ENCODE data around the gene SYCP1. TPM values are rescaled to one million over a fixed set of nuclear protein-coding genes. Genes with fewer than 3 reads are reported as not detected.
"Not testable (repeated sequence)": the region's sequence is repeated elsewhere in the genome, so short reads cannot be mapped to it uniquely, and the experiment has no call there.

Gene SYCP1
- total RNA-seq, 1 experiment from 2014 or later: not detected

DNA sequence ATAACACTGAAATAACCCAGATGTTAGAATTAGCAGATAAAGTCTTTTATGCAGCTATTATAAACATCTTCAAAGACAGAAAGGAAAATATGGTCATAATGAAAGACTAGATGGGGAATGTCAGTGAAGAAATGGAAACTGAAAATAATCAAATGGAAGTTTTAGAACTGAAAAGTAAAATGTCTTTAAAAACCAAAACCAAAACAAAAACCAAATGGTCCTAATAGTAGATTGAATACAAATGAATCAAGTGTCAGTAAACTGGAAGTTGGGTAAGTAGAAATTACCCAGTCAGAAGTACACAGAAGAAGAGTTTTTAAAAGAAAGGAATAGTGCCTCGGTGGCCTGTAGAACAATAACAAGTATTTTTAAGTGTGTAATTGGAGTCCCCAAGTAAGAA lies 72.7 kb downstream of the SYCP1 start:
- no peak for DNase-seq (ENCODE audit: low spot score)
- in situ Hi-C loops (cut with HindIII; ENCODE audit: low sequenced_read_pairs): no loop called here

DNA sequence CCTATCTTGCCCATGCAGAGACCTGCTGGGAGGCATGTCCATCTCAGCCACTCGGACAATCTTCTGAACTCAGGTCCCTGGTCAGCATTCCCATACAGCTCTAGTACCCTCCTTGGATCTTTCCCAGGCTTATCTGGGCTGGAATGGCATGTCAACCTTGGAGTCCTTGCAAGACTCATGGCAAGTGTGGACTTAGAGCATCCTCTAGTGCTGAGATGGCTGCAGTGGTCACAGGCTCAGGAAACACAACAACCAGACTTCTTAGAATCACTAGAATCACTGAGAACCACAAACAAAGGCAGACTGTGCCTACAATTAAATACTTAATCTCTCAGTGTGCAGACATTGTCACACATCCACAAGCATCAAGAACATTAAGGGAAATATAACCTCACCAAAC lies 101.9 kb downstream of the SYCP1 start:
- in situ Hi-C loops (cut with HindIII; ENCODE audit: low sequenced_read_pairs): no loop called here
- DNase-seq (ENCODE audit: low spot score): no peak

DNA sequence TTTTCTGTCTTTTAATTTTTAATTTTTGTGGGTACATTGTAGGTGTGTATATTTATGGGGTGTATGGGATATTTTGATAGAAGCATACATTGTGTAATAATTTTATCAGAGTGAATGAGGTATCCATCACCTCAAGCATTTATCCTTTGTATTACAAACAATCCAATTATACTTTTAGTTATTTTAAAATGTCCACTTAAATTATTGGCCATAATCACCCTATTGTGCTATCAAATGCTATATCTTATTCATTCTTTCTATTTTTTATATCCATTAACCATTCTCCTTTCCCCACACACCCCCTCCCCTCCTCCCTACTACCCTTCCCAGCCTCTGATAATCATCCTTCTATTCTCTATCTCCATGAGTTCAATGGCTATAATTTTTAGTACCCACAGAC lies 104.8 kb downstream of the SYCP1 start:
- in situ Hi-C loops (cut with HindIII; ENCODE audit: low sequenced_read_pairs): no loop called here
- no peak for DNase-seq (ENCODE audit: low spot score)

DNA sequence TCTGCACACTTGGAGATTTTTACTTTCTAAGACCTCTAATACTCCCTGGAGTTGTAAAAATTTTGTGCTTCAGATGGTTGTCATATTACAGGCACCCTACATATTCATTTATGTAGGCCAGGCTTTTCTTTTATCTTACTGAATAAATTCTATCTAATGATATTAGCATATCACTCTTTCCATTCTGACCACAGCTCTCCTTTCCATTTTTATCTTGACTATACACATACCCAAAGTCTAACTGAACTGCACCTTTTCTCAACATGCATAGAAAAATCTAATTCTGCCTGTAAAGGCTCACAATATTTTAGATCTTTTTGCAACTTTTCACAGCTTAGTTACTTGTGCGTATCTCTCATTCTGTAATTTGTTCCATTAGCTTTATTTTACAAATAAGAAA lies 122.2 kb downstream of the SYCP1 start:
- in situ Hi-C loops (cut with HindIII; ENCODE audit: low sequenced_read_pairs): no loop called here
- DNase-seq (ENCODE audit: low spot score): no peak

DNA sequence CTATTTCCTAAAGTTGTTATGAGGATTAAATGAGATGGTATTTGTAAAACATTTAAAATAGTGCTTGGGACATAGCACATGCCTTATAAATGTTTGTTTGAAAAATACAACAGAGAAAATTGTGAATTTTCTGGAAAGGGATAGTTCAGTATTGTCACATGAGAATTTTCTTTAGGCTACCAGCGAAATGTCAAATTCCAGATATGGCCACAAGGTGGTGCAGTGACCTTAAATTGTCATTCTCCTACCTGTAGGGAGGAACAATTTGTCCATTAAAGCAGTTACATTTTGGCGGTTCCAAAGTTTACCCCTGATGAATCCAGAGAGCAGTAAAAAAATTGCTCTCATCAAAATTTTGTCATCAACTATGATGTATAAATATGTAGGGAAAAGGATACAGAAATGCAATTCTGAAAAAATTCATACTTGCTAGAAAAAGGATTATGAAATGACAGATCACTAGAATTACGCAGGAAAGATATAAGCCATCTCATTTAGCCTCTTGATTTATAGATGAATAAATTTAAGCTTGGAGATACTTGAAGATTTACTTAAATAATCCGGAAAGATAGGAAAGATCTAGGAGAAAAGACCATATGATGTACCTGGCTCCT lies 124.7 kb downstream of the SYCP1 start:
- peak; percentile 58 for DNase-seq (ENCODE audit: low spot score)
- in situ Hi-C loops (cut with HindIII; ENCODE audit: low sequenced_read_pairs): no loop called here

DNA sequence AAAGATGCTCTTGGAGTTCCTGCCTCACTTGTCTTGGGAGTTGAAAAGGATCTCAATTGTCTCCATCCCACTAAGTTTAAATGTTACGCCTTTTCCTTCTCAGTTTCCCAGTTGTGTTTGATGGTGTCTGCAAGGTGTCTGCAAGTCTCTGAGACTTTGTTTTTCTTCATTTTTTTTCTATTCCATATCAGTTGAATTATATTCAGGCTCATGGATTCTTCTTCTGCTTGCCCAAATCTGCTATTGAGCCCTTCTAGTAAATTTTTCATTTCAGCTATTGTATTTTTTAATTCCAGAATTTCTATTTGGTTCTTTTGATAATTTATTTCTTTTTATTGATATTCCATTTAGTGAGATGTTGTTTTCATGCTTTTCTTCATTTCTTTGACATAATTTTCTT lies 127.6 kb downstream of the SYCP1 start:
- in situ Hi-C loops (cut with HindIII; ENCODE audit: low sequenced_read_pairs): no loop called here
- no peak for DNase-seq (ENCODE audit: low spot score)

DNA sequence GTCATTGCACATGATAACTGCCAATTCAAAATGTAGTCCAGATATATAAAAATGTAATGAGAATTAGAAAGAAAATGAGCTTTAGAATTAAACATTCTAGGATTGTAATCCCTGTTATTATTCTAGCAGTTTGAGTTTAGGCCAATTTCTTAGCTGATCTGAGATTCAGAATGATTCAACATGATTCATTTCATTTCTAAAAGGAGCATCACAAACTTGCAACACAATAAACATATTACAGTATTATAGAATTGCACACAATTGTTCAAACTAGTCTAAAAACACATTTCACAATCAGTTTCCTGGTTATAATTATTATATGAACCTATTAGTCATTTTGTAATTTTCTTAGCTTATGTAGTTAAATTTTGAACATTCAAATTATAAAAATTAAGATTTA lies 131.6 kb downstream of the SYCP1 start:
- DNase-seq (ENCODE audit: low spot score): no peak
- in situ Hi-C loops (cut with HindIII; ENCODE audit: low sequenced_read_pairs): no loop called here

DNA sequence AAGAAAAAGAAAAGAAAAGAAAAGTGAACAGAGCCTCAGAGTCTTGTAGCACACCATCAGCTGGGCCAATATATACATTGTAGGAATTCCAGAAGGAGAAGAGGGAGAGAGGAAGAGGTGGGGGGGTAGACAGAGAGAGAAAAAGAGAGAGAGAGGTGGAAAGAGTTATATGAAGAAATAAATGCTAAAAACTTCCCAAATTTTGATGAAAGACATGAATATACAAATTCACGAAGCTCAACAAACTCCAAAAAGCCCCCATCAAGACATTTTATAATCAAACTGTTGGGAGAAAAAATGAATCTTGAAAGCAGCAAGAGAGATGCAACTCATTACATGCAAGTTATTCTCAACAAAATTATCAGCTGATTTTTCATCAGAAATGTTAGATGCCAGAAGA lies 133.4 kb downstream of the SYCP1 start:
- DNase-seq (ENCODE audit: low spot score): no peak
- in situ Hi-C loops (cut with HindIII; ENCODE audit: low sequenced_read_pairs): no loop called here

DNA sequence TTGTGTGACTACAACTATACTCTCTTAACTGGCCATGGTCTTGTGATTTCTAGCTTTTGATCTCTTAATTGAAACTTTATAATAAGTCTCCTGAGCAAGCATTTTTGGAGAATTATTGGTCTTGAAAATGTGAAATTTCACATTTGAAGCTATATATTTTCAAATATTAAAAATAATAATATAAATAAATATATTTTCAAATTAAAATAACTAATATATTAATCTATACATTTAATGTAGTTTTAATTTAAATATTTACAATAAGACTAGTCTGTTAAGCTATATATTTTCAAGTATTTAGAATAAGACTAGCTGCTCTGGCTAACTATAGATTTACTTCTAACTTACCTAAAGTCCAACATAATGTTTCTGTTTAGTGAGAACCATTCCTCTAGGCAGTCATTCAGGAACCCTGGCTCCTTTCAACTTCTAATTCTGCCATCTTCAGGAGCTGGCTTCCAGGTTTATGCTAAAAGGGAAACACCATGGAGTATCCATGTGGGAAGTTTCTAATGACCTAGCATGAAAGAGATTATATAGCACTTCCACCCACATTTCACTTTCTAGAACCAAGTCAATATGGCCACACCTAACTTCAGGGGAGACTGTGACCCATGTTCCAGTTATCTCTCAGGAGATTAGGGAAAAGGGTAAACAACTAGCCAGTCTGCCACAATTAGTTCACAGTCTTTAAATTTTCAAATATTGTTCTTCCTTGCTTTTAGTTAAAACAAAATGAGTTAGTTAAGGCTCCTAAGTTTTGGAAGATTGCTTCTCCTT lies 143.0 kb downstream of the SYCP1 start:
- in situ Hi-C loops (cut with HindIII; ENCODE audit: low sequenced_read_pairs): no loop called here
- DNase-seq (ENCODE audit: low spot score): no peak

DNA sequence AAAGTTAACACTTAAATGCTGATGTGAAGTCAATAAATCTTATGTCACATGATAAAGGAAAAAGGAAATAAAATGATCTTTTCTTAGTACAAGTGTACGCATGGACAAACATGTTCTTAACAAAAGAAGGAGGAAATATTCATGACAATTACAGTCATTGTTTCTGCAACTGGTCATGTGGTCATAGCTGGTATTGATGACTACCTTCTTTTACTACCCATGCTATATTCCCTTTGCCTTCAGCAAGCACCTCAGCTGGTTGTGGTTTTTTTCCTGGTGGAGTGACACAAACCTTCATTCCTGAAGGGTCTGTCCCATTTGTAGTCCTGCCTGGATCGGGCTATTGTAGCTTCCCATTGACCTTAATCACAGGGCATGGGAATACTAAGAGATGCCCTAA lies 151.5 kb downstream of the SYCP1 start:
- DNase-seq (ENCODE audit: low spot score): no peak
- in situ Hi-C loops (cut with HindIII; ENCODE audit: low sequenced_read_pairs): no loop called here

DNA sequence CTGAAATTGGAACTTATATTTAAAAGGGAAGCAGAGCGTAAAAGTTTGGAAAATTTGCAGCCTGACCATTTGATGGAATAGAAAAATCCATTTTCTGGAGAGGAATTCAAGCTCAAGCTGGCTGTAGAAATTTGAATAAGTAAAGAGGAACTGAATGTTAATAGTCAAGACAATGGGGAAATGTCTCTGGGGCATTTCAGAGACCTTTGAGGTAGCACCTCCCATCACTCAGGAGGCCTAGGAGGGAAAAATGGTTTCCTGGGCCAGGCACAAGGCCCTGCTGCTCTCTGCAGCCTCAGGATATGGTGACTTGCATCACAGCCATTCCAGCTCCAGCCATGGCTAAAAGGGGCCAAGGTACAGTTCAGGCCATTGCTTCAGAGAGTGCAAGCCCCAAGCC lies 157.3 kb downstream of the SYCP1 start:
- DNase-seq (ENCODE audit: low spot score): no peak
- in situ Hi-C loops (cut with HindIII; ENCODE audit: low sequenced_read_pairs): no loop called here

DNA sequence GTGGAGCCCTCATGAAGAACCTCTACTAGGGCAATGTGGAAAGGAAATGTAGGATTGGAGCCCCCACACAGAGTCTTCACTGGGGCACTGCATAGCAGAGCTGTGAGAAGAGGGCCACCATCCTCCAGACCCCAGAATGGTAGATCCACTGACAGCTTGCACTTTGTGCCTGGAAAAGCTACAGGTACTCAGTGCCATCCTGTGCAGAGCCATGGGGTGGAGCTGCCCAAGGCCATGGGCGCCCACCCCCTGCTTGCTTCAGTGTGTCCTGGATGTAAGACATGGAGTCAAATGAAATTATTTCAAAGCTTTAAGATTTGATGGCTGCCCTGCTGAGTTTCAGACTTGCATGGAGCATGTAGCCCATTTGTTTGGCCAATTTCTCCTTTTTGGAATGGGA lies 157.8 kb downstream of the SYCP1 start:
- no peak for DNase-seq (ENCODE audit: low spot score)
- in situ Hi-C loops (cut with HindIII; ENCODE audit: low sequenced_read_pairs): no loop called here

DNA sequence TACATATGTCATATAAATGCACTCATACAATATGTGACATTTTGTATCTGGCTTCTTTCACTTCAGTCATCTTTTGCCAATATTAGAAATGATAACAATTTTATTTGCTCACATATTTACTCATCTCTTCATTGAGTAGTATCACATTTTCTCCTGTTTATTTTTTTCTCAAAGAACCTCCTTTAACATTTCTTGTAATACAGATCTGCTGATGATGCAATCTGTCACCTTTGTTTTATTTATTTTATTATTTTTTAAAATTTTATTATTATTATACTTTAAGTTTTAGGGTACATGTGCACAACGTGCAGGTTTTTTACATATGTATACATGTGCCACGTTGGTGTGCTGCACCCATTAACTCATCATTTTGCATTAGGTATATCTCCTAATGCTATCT lies 159.1 kb downstream of the SYCP1 start:
- in situ Hi-C loops (cut with HindIII; ENCODE audit: low sequenced_read_pairs): no loop called here
- DNase-seq (ENCODE audit: low spot score): no peak

DNA sequence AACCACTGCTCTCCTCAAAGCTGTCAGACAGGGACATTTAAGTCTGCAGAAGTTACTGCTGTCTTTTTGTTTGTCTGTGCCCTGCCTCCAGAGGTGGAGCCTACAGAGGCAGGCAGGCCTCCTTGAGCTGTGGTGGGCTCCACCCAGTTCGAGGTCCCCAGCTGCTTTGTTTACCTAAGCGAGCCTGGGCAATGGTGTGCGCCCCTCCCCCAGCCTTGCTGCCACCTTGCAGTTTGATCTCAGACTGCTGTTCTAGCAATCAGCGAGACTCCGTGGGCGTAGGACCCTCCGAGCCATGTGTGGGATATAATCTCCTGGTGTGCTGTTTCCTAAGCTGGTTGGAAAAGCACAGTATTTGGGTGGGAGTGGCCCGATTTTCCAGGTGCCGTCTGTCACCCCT lies 164.9 kb downstream of the SYCP1 start:
- DNase-seq (ENCODE audit: low spot score); in situ Hi-C loops (cut with HindIII; ENCODE audit: low sequenced_read_pairs): not testable (repeated sequence)

DNA sequence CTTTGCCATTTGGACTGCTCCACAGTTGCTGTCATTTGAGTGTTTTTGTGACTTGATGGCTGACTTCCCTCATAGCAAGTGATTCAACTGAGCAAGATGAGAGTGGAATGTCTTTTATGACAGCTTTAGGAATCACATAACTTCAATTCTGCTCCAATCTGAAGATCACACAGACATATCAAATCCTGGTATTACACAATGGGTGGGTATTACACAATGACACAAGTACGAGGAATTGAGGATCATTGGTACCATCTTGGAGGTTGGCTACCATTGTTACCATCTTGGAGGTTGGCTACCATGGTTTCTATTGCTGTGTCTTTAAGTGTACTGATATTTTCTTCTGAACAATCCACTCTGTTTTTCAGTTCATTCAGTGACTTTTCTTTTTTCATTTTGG lies 166.5 kb downstream of the SYCP1 start:
- DNase-seq (ENCODE audit: low spot score): no peak
- in situ Hi-C loops (cut with HindIII; ENCODE audit: low sequenced_read_pairs): no loop called here

DNA sequence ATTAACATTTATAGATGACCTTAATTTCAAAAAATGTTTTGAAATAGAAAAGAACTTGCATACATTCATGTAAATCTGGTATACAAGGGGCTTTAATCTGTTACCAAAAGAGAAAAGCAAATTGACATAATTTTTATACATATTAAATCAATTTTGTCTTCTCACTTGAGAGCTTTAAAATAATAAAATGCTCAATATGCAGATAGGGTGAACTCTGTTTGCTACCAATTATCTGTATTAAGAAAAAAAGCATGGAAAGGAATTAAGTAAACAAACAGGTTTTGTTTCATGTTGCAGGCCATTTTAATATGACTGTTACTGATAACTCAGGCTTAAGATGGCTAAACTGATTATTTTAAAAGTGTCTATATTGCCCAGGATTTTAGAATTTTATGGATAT lies 168.9 kb downstream of the SYCP1 start:
- DNase-seq (ENCODE audit: low spot score): no peak
- in situ Hi-C loops (cut with HindIII; ENCODE audit: low sequenced_read_pairs): no loop called here

DNA sequence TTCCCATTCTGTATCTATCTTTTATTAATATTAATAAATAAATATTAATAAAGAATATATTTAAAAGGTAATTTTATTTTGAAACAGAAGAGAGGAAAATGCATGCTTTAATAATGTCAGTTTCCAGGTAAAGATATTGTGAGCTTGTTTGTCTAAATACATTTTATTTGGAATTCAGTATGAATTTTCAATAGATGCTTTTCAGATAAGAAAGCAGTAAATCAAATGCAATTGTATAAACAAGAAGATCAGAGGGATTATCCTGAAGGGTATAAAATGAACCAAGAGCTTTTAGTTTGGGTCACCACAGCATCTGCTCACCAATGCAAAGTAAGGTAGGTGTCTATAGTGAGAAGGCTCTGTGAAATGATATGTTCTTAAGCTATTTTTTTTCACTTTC lies 174.9 kb downstream of the SYCP1 start, which contains the start of gene TSHB:
Gene TSHB, plus strand, starts transcription at position 301 of the 400 bp plus-strand sequence. CDS start 3,537 bp downstream, outside the sequence.
- in situ Hi-C loops (cut with HindIII; ENCODE audit: low sequenced_read_pairs): no loop called here
- DNase-seq (ENCODE audit: low spot score): no peak

DNA sequence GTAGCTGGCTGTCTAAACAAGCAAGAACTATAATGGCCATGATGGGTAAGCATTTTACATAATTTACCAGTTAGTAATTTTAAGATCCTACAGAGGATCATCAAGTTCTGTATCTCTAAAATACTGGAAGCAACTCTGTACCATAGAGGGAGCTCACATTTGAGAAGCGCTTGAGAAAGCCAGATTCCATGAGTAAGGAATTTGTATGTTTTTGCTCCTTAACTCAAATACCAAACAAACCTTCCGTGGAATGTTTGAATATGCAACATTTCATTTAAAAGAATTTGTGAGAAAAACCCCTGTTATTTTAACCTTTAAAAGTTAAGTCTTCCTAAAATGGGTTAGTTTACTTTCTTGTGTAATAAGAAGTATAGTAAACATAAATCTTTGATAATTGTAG lies 176.9 kb downstream of the SYCP1 start:
- DNase-seq (ENCODE audit: low spot score): no peak
- in situ Hi-C loops (cut with HindIII; ENCODE audit: low sequenced_read_pairs): no loop called here

DNA sequence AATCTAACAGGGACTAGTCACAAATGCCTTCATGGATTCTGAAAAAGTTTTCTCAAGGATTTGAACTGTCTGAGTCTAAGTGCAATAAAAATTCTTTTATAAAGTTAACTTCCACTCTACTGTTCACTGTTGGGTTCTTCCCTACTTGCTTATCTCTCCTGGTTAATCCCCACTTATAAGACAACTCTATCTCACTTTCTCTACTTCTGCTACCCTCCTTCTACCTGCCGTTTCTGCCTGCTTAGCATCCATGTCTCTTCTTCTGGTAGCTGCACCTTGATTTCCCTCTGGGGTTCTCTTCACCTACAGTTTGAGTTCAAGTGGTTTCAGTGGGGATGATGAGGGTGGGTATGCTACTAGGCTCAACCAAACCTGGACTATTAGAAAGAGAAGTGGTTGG lies 181.0 kb downstream of the SYCP1 start:
- in situ Hi-C loops (cut with HindIII; ENCODE audit: low sequenced_read_pairs): no loop called here
- DNase-seq (ENCODE audit: low spot score): no peak

DNA sequence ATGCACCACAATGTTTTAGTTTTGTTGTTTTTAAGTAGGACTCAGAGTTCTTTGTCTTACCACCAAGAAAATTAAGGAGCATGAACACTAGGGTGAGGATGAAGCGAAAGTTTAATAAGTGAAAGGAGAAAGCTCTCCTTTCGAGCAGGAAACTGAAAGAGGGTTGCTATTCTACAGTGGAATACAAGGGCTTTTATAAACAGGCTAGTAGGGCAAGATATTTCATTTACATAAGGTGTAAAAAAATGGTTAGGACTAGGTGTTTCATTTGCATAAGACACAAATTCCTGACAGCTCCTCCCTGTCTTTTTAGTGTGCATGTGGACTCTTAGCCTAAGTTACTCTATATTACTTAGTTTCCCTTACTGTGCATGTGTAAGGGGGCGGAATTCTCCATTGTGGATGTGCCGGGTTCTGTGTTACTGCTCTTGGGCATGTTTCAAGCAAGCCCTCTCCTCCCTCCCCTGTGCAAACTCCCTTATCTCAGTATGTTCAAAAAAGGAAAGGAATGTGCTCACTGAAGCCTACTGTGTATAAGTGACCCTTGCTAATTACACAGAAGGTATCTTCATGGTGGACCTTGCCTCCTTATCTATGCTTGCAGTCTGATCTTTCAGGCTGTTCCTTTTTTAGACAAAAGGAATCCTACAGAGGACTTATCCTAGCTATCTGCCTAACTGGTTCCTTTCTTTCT lies 182.3 kb downstream of the SYCP1 start:
- DNase-seq (ENCODE audit: low spot score): no peak
- in situ Hi-C loops (cut with HindIII; ENCODE audit: low sequenced_read_pairs): no loop called here

All from G401 (cell line).